ENCODE measurements around the gene ZNF217.

DNA sequence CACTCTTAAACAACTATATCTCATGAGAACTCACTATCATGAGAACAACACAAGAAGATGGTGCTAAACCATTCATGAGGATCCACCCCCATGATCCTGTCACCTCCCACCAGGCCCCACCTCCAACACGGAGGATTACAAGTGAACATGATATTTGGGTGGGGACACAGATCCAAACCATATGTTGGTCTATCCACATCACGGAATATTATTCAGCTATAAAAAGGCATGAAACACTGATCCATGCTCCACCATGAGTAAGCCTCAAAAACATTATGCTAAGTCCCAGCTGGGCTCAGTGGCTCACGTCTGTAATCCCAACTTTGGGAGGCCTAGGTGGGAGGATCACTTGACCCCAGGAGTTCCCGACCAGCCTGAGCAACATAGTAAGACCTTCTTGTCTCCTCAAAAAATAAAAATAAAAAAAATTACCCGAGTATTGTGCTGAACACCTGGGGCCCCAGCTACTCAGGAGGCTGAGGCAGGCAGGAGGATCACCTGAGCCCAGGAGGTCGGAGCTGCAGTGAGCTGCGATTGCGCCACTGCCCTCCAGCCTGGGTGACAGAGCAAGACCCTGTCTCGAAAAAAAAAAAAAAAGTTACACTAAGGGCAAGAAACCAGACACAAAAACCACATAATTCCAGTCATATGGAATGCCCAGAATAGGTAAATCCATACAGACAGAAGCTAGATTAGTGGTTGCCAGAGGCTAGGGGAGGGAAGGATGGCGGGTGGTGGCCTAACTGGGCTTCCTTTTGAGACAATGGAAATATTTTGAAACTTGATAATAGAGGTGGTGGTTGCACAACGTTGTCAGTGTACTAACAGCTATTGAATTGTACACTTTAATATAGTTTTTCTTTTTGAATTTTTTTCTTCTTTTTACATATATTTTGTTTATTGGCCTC is 43.1 kb downstream of the ZNF217 start:
- TF ChIP-seq, protein P1, sequence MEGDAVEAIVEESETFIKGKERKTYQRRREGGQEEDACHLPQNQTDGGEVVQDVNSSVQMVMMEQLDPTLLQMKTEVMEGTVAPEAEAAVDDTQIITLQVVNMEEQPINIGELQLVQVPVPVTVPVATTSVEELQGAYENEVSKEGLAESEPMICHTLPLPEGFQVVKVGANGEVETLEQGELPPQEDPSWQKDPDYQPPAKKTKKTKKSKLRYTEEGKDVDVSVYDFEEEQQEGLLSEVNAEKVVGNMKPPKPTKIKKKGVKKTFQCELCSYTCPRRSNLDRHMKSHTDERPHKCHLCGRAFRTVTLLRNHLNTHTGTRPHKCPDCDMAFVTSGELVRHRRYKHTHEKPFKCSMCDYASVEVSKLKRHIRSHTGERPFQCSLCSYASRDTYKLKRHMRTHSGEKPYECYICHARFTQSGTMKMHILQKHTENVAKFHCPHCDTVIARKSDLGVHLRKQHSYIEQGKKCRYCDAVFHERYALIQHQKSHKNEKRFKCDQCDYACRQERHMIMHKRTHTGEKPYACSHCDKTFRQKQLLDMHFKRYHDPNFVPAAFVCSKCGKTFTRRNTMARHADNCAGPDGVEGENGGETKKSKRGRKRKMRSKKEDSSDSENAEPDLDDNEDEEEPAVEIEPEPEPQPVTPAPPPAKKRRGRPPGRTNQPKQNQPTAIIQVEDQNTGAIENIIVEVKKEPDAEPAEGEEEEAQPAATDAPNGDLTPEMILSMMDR (IDR thresholded peaks at IDR 0.05; ENCODE audit: insufficient read depth, low read length): no peak
- TF ChIP-seq POLR2AphosphoS5 (IDR thresholded peaks at IDR 0.05; ENCODE audit: low read depth): no peak
- TF ChIP-seq, protein P2, sequence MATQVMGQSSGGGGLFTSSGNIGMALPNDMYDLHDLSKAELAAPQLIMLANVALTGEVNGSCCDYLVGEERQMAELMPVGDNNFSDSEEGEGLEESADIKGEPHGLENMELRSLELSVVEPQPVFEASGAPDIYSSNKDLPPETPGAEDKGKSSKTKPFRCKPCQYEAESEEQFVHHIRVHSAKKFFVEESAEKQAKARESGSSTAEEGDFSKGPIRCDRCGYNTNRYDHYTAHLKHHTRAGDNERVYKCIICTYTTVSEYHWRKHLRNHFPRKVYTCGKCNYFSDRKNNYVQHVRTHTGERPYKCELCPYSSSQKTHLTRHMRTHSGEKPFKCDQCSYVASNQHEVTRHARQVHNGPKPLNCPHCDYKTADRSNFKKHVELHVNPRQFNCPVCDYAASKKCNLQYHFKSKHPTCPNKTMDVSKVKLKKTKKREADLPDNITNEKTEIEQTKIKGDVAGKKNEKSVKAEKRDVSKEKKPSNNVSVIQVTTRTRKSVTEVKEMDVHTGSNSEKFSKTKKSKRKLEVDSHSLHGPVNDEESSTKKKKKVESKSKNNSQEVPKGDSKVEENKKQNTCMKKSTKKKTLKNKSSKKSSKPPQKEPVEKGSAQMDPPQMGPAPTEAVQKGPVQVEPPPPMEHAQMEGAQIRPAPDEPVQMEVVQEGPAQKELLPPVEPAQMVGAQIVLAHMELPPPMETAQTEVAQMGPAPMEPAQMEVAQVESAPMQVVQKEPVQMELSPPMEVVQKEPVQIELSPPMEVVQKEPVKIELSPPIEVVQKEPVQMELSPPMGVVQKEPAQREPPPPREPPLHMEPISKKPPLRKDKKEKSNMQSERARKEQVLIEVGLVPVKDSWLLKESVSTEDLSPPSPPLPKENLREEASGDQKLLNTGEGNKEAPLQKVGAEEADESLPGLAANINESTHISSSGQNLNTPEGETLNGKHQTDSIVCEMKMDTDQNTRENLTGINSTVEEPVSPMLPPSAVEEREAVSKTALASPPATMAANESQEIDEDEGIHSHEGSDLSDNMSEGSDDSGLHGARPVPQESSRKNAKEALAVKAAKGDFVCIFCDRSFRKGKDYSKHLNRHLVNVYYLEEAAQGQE (IDR thresholded peaks at IDR 0.05; ENCODE audit: insufficient replicate concordance, low read depth): no peak
